Activated CD4-positive, alpha-beta T cell treated with anti-CD3 and anti-CD28 coated beads for 48 hours (primary cell): Measurements from ENCODE around the gene MARCOL.

Experiments
- DNase-seq: peaks from one replicate; pipeline ENCODE4 v3.0.0-alpha.2; 2020

The MARCOL gene

GRCh38 chr5:148238418-148238794, at the start of gene MARCOL:
Gene MARCOL (plus strand): TSS chr5:148238525. CDS start chr5:148238598, 73 bp downstream.
- no peak for DNase-seq

GRCh38 chr5:148191010-148191409, 47.3 kb upstream of the MARCOL start:
- DNase-seq, result no peak

GRCh38 chr5:148193202-148193601, 45.1 kb upstream of the MARCOL start:
- DNase-seq, result no peak

GRCh38 chr5:148201151-148201550, 37.2 kb upstream of the MARCOL start:
- no peak for DNase-seq

GRCh38 chr5:148202531-148203203, 35.7 kb upstream of the MARCOL start, which contains the start of gene SPINK6:
Gene SPINK6 (plus strand): TSS chr5:148203042. CDS start chr5:148203097, 55 bp downstream.
- DNase-seq, result no peak

GRCh38 chr5:148205044-148205806, 33.1 kb upstream of the MARCOL start:
- no peak for DNase-seq

- DNase-seq, result no peak
These were observed 32.5 kb upstream of the MARCOL start for GRCh38 chr5:148205865-148206264.

- DNase-seq, result no peak
These were observed 31.7 kb upstream of the MARCOL start for GRCh38 chr5:148206620-148207019.

GRCh38 chr5:148208226-148208625, 30.1 kb upstream of the MARCOL start:
- no peak for DNase-seq

GRCh38 chr5:148209151-148209770, 29.1 kb upstream of the MARCOL start:
- no peak for DNase-seq

- DNase-seq, result no peak
These were observed 23.6 kb upstream of the MARCOL start for GRCh38 chr5:148214665-148215185.

GRCh38 chr5:148221508-148221907, 16.8 kb upstream of the MARCOL start:
- DNase-seq, result no peak

- DNase-seq, result no peak
These were observed 14.1 kb upstream of the MARCOL start for GRCh38 chr5:148224117-148224742.

- no peak for DNase-seq
These were observed 9.8 kb upstream of the MARCOL start for GRCh38 chr5:148228392-148228984.

GRCh38 chr5:148229840-148230239, 8.5 kb upstream of the MARCOL start:
- no peak for DNase-seq

GRCh38 chr5:148230240-148230639, 8.1 kb upstream of the MARCOL start:
- no peak for DNase-seq

- no peak for DNase-seq
These were observed 424 bp upstream of the MARCOL start for GRCh38 chr5:148237785-148238417.

- DNase-seq, result no peak
These were observed 10.6 kb downstream of the MARCOL start for GRCh38 chr5:148248894-148249293.

GRCh38 chr5:148255456-148255855, 17.1 kb downstream of the MARCOL start:
- DNase-seq, result no peak

GRCh38 chr5:148259288-148259687, 21.0 kb downstream of the MARCOL start:
- DNase-seq, result no peak

GRCh38 chr5:148261221-148261620, 22.9 kb downstream of the MARCOL start:
- no peak for DNase-seq

- no peak for DNase-seq
These were observed 29.6 kb downstream of the MARCOL start for GRCh38 chr5:148267962-148268361.
